ENCODE data around the gene PTPRA. TPM values are rescaled to one million over a fixed set of nuclear protein-coding genes. Genes with fewer than 3 reads are reported as not detected.
A peak's percentile ranks its signal among the peaks of the same experiment; 100 is the strongest.

The PTPRA gene
- total RNA-seq, 1 experiment from 2014 or later: 58.4 TPM

DNA sequence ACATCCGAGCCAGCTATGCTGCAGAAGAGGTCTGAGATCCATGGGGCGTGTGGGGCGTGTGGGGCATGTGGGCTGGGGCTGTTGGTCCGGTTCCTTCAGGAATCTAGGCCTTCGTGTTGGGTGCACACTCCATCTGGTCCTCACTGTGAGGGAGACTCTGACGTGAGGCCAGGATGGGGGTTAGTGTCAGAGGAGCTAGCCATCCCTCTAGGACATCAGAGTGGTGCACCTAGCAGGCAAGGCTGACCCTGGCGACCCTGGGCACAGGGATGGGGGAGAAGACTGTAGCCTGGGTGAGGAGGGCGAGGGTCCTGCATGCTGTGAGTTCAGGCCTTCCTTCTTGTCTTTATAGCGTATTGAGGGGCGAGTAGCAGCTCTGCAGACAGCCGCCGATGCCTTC is 8.7 kb upstream of the PTPRA start:
- Histone ChIP-seq H3K4me3 (ENCODE audit: low read length) (no peak overlapping the region), H3K27ac (ENCODE audit: low read length) (no peak overlapping the region), H3K9me3 (ENCODE audit: low read length) (no peaks in the 10 kb centered on the region), H3K27me3 (ENCODE audit: low read length) (no peaks in the 10 kb centered on the region), H2AFZ (ENCODE audit: low read length) (no peak overlapping the region), H3K9me2 (replicated peaks; ENCODE audit: insufficient read depth, low read length) (no peaks in the 10 kb centered on the region), H3K4me1 (ENCODE audit: low read length) (no peaks in the 10 kb centered on the region), H3K79me2 (ENCODE audit: low read length) (no peaks in the 10 kb centered on the region), H4K20me1 (ENCODE audit: insufficient read depth, low read depth, low read length) (no peaks in the 10 kb centered on the region), H3K36me3 (ENCODE audit: insufficient read depth, low read length) (no peaks in the 10 kb centered on the region), H3K9ac (ENCODE audit: low read length) (no peak overlapping the region), H3K4me2 (ENCODE audit: low read depth, low read length, poor library complexity, severe bottlenecking) (no peak overlapping the region)
- DNase-seq: no peak

DNA sequence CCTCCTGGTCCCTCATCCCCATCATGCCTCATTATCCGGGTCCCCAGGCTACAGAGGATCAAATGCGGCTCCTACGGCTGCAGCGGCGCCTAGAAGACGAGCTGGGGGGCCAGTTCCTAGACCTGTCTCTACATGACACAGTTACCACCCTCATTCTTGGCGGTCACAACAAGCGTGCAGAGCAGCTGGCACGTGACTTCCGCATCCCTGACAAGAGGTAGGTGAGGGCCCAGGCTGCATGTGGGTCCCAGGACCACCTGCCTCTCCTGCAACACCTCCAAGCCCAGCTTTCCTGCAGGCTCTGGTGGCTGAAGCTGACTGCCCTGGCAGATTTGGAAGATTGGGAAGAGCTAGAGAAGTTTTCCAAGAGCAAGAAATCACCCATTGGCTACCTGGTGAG is 8.2 kb upstream of the PTPRA start:
- no peak for DNase-seq
- Histone ChIP-seq H3K27ac (ENCODE audit: low read length) (no peak overlapping the region), H3K4me1 (ENCODE audit: low read length) (no peaks in the 10 kb centered on the region), H2AFZ (ENCODE audit: low read length) (no peak overlapping the region), H3K27me3 (ENCODE audit: low read length) (no peaks in the 10 kb centered on the region), H3K36me3 (ENCODE audit: insufficient read depth, low read length) (no peaks in the 10 kb centered on the region), H3K4me2 (ENCODE audit: low read depth, low read length, poor library complexity, severe bottlenecking) (no peak overlapping the region), H3K9me2 (replicated peaks; ENCODE audit: insufficient read depth, low read length) (no peaks in the 10 kb centered on the region), H3K79me2 (ENCODE audit: low read length) (no peaks in the 10 kb centered on the region), H3K9ac (ENCODE audit: low read length) (no peak overlapping the region), H3K9me3 (ENCODE audit: low read length) (no peaks in the 10 kb centered on the region), H4K20me1 (ENCODE audit: insufficient read depth, low read depth, low read length) (no peaks in the 10 kb centered on the region), H3K4me3 (ENCODE audit: low read length) (no peak overlapping the region)

DNA sequence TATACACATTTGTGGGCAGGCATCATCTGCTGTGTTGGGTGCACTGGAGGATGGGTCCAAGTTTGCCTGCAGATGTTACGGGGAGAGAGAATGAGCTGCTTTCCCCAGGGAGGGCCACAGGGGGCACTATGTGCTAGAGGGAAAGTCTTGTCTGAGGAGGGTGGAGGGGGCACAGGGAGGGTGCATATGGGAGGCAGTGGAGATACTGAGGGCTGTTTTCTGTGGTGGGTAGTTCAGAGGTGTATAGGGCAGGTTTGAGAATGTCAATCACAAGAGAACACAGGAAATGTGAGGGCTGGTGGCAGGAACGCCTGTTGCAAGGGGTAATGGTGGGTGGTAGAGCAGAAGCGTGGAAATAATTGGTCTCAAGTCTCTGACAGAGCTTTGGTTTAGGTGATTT is 7.7 kb upstream of the PTPRA start:
- Histone ChIP-seq H3K4me1 (ENCODE audit: low read length) (no peaks in the 10 kb centered on the region), H3K27ac (ENCODE audit: low read length) (no peak overlapping the region)

DNA sequence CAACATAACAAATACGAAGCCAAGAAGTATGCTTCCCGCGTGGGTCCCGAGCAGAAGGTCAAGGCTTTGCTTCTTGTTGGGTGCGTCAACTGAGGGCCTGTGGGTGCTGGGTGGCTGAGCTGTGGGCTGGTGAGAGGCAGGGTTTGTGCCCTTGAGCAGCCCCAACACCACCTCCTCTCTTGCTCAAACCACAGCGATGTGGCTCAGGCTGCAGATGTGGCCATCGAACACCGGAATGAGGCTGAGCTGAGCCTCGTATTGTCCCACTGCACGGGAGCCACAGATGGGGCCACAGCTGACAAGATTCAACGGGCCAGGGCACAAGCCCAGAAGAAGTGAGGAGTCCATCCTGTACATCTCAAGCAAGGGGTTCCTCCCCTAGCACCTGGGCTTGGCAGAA is 7.0 kb upstream of the PTPRA start:
- no peaks in the 10 kb centered on the region for H3K27me3 ChIP-seq (ENCODE audit: low read length)
- H3K36me3 ChIP-seq (ENCODE audit: insufficient read depth, low read length): no peaks in the 10 kb centered on the region
- no peaks in the 10 kb centered on the region for H3K79me2 ChIP-seq (ENCODE audit: low read length)
- no peaks in the 10 kb centered on the region for H4K20me1 ChIP-seq (ENCODE audit: insufficient read depth, low read depth, low read length)
- no peak for DNase-seq
- H3K9me3 ChIP-seq (ENCODE audit: low read length): no peaks in the 10 kb centered on the region
- H3K4me3 ChIP-seq (ENCODE audit: low read length): no peak overlapping the region
- H3K27ac ChIP-seq (ENCODE audit: low read length): no peak overlapping the region
- no peak overlapping the region for H3K9ac ChIP-seq (ENCODE audit: low read length)
- H2AFZ ChIP-seq (ENCODE audit: low read length): no peak overlapping the region
- H3K9me2 ChIP-seq (replicated peaks; ENCODE audit: insufficient read depth, low read length): no peaks in the 10 kb centered on the region
- H3K4me1 ChIP-seq (ENCODE audit: low read length): no peaks in the 10 kb centered on the region
- H3K4me2 ChIP-seq (ENCODE audit: low read depth, low read length, poor library complexity, severe bottlenecking): no peak overlapping the region

More for the DNA sequence above, 7.7 kb upstream of the PTPRA start:
- Histone ChIP-seq H3K9me3 (ENCODE audit: low read length) (no peaks in the 10 kb centered on the region), H3K9me2 (replicated peaks; ENCODE audit: insufficient read depth, low read length) (no peaks in the 10 kb centered on the region), H3K9ac (ENCODE audit: low read length) (no peak overlapping the region), H3K4me3 (ENCODE audit: low read length) (no peak overlapping the region), H2AFZ (ENCODE audit: low read length) (no peak overlapping the region), H3K36me3 (ENCODE audit: insufficient read depth, low read length) (no peaks in the 10 kb centered on the region), H3K27me3 (ENCODE audit: low read length) (no peaks in the 10 kb centered on the region), H3K4me2 (ENCODE audit: low read depth, low read length, poor library complexity, severe bottlenecking) (no peak overlapping the region), H4K20me1 (ENCODE audit: insufficient read depth, low read depth, low read length) (no peaks in the 10 kb centered on the region), H3K79me2 (ENCODE audit: low read length) (no peaks in the 10 kb centered on the region)
- peak; percentile 60 for DNase-seq

DNA sequence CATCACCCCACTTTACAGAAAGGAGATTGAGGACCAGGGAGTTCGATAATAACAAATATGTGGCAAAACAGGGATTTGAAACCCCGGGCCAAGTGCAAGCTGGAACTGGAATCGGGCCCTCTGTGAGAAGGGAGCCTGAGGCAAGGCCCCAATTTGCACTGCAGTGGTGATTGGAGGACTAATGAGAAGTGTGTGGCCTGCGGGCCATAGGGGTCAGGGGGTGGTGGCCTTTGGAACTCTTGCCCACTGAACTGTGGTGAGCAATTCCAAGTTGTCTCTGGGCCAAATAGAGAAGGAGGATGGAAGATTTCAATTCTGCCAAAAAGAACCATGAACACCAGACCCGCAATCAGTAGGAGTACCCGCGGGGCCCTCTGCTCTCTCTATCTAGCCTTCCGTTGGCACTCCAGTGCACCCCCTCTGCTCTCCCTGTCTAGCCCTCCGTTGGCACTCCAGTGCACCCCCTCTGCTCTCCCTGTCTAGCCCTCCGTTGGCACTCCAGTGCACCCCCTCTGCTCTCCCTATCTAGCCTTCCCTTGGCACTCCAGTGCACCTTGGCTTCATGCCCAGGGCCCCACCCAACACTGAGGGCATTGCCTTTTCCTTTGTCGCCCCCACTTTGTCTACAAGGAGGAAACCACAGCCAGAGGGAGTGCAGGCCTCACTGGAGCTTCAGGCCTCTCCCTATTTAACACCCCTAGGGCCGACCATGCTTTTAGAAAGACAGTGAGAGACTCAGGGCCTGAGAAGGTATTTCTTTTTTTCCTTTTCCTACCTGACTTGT is 6.0 kb upstream of the PTPRA start:
- no peak for DNase-seq
- H3K4me1 ChIP-seq (ENCODE audit: low read length): peaks cover 4% of the 10 kb centered on the region
- no peaks in the 10 kb centered on the region for H3K27me3 ChIP-seq (ENCODE audit: low read length)
- H3K36me3 ChIP-seq (ENCODE audit: insufficient read depth, low read length): no peaks in the 10 kb centered on the region
- H3K9me2 ChIP-seq (replicated peaks; ENCODE audit: insufficient read depth, low read length): no peaks in the 10 kb centered on the region
- no peaks in the 10 kb centered on the region for H4K20me1 ChIP-seq (ENCODE audit: insufficient read depth, low read depth, low read length)
- no peak overlapping the region for H3K27ac ChIP-seq (ENCODE audit: low read length)
- no peaks in the 10 kb centered on the region for H3K9me3 ChIP-seq (ENCODE audit: low read length)
- H3K9ac ChIP-seq (ENCODE audit: low read length): no peak overlapping the region
- no peaks in the 10 kb centered on the region for H3K79me2 ChIP-seq (ENCODE audit: low read length)
- H2AFZ ChIP-seq (ENCODE audit: low read length): no peak overlapping the region
- H3K4me3 ChIP-seq (ENCODE audit: low read length): no peak overlapping the region
- no peak overlapping the region for H3K4me2 ChIP-seq (ENCODE audit: low read depth, low read length, poor library complexity, severe bottlenecking)

DNA sequence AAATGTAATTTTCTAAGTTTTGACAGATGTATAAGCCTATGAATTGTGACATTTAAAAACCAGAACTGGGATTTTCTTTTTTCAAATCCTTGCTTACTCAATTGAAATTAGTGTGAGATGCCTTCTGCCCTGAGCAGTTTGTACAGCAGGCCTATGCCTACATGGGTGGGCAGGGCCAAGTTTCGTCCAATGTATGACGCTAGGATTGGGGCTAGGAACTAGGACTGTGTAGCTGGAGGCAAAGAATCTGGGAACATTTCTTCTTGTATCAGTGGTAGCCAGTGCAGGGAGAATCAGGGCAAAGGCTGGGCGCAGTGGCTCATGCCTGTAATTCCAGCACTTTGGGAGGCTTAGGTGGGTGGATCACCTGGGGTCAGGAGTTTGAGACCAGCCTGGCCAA is 3.9 kb upstream of the PTPRA start:
- no peak overlapping the region for H3K4me3 ChIP-seq (ENCODE audit: low read length)
- peaks cover 8% of the 10 kb centered on the region for H3K79me2 ChIP-seq (ENCODE audit: low read length)
- no peak overlapping the region for H3K4me2 ChIP-seq (ENCODE audit: low read depth, low read length, poor library complexity, severe bottlenecking)
- no peaks in the 10 kb centered on the region for H4K20me1 ChIP-seq (ENCODE audit: insufficient read depth, low read depth, low read length)
- H3K4me1 ChIP-seq (ENCODE audit: low read length): peaks cover 14% of the 10 kb centered on the region
- no peak overlapping the region for H3K9ac ChIP-seq (ENCODE audit: low read length)
- DNase-seq: no peak
- H3K36me3 ChIP-seq (ENCODE audit: insufficient read depth, low read length): no peaks in the 10 kb centered on the region
- H3K27me3 ChIP-seq (ENCODE audit: low read length): no peaks in the 10 kb centered on the region
- no peak overlapping the region for H2AFZ ChIP-seq (ENCODE audit: low read length)
- H3K9me3 ChIP-seq (ENCODE audit: low read length): no peaks in the 10 kb centered on the region
- no peaks in the 10 kb centered on the region for H3K9me2 ChIP-seq (replicated peaks; ENCODE audit: insufficient read depth, low read length)
- H3K27ac ChIP-seq (ENCODE audit: low read length): no peak overlapping the region

DNA sequence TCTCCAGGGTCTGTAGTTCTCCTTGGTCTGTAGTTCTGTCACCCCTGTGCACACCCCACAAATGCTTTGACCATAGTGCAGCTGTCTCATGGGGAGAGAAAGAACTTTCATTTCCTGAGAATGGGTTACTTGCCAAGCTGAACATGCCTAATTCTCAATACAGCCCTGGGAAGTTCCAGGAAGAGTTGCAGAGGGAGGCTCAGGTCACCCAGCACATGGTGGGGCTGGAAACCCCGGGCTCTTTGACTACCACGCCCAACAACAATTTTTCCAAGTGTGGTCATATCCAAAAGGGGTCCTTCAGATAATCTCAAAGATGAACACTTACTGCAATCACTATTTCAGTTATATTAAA is 2.2 kb upstream of the PTPRA start:
- H4K20me1 ChIP-seq (ENCODE audit: insufficient read depth, low read depth, low read length): no peaks in the 10 kb centered on the region
- H3K9me2 ChIP-seq (replicated peaks; ENCODE audit: insufficient read depth, low read length): no peaks in the 10 kb centered on the region
- DNase-seq: no peak
- H3K9ac ChIP-seq (ENCODE audit: low read length): no peak overlapping the region
- peaks cover 25% of the 10 kb centered on the region for H3K79me2 ChIP-seq (ENCODE audit: low read length)
- peaks cover 31% of the 10 kb centered on the region for H3K4me1 ChIP-seq (ENCODE audit: low read length)
- H3K27me3 ChIP-seq (ENCODE audit: low read length): no peaks in the 10 kb centered on the region
- no peaks in the 10 kb centered on the region; the same call in 1 of the 2 replicates for H3K36me3 ChIP-seq (ENCODE audit: insufficient read depth, low read length)
- no peak overlapping the region for H3K4me2 ChIP-seq (ENCODE audit: low read depth, low read length, poor library complexity, severe bottlenecking)
- no peak overlapping the region for H2AFZ ChIP-seq (ENCODE audit: low read length)
- no peak overlapping the region for H3K4me3 ChIP-seq (ENCODE audit: low read length)
- no peak overlapping the region for H3K27ac ChIP-seq (ENCODE audit: low read length)
- no peaks in the 10 kb centered on the region for H3K9me3 ChIP-seq (ENCODE audit: low read length)

DNA sequence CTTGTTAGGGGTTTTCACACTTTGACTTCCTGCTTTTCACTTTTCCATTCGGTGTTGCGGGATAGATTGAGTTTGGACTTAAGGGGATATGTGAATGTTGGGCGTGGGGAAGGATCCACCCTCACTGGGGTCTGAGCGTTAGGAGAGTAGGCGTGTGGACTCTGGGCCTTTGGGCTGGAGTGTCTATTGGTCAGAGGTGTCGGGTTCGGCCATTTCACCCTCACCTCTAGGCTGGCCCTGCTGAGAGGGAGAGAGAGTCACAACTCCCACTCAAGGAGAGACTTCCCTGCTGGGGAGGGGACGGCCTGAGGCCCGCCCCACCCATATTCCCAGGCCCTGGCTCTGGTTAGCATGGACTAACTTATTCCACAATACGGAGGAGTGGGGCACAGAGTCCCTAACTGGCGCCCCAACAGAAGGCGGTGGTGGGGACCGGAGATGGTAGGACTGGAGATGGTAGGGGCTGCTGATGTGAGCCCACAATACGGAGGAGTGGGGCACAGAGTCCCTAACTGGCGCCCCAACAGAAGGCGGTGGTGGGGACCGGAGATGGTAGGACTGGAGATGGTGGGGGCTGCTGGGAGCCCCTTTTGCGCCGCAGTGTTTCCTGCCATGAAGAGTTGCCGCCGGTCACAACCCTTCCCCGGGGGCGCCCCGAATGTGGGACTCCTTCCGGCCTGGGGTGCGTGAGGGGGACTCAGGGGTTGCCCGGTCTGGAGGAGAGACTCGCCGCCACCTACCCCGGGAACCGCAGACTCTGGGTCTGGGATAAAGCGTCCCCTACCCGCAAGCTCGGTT is 1.4 kb upstream of the PTPRA start:
- peaks cover 39% of the 10 kb centered on the region for H3K4me1 ChIP-seq (ENCODE audit: low read length)
- peaks cover 7% of the 10 kb centered on the region; the same call in 1 of the 2 replicates for H3K36me3 ChIP-seq (ENCODE audit: insufficient read depth, low read length)
- H3K4me2 ChIP-seq (ENCODE audit: low read depth, low read length, poor library complexity, severe bottlenecking): peak overlapping the region; percentile 95
- peak overlapping the region; percentile 100 for H3K4me3 ChIP-seq (ENCODE audit: low read length)
- no peak overlapping the region for H3K27ac ChIP-seq (ENCODE audit: low read length)
- H3K9me3 ChIP-seq (ENCODE audit: low read length): no peaks in the 10 kb centered on the region
- H3K79me2 ChIP-seq (ENCODE audit: low read length): peaks cover 33% of the 10 kb centered on the region
- H4K20me1 ChIP-seq (ENCODE audit: insufficient read depth, low read depth, low read length): no peaks in the 10 kb centered on the region
- peak overlapping the region; percentile 98 for H3K9ac ChIP-seq (ENCODE audit: low read length)
- no peaks in the 10 kb centered on the region for H3K27me3 ChIP-seq (ENCODE audit: low read length)
- peak overlapping the region; percentile 59 for H2AFZ ChIP-seq (ENCODE audit: low read length)
- H3K9me2 ChIP-seq (replicated peaks; ENCODE audit: insufficient read depth, low read length): no peaks in the 10 kb centered on the region
- DNase-seq: no peak

All from Karpas-422 (cell line).